ENCODE results near the gene SASS6.

DNA sequence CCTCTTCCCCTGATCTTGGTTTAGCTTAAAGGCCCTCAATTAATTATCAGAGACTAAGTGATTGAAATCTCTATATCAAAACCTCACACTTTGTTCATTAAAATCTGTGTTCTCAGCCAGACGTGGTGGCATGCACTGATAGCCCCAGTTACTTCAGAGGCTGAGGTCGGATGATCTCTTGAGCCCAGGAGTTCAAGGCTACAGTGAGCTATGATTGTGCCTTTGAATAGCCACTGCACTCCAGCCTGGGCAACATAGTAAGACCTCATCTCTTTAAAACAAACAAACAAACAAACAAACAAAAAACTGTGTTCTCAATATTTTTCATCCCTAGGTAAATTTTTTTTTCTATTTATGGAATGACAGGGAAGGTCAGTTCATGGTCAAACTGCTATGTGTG lies 18.9 kb upstream of the SASS6 start:
- TF ChIP-seq, protein P1, sequence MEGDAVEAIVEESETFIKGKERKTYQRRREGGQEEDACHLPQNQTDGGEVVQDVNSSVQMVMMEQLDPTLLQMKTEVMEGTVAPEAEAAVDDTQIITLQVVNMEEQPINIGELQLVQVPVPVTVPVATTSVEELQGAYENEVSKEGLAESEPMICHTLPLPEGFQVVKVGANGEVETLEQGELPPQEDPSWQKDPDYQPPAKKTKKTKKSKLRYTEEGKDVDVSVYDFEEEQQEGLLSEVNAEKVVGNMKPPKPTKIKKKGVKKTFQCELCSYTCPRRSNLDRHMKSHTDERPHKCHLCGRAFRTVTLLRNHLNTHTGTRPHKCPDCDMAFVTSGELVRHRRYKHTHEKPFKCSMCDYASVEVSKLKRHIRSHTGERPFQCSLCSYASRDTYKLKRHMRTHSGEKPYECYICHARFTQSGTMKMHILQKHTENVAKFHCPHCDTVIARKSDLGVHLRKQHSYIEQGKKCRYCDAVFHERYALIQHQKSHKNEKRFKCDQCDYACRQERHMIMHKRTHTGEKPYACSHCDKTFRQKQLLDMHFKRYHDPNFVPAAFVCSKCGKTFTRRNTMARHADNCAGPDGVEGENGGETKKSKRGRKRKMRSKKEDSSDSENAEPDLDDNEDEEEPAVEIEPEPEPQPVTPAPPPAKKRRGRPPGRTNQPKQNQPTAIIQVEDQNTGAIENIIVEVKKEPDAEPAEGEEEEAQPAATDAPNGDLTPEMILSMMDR (IDR thresholded peaks at IDR 0.05; ENCODE audit: low read depth, low read length, poor library complexity, severe bottlenecking), result no peak
- TF ChIP-seq EZH2phosphoT487 (IDR thresholded peaks at IDR 0.05; ENCODE audit: borderline replicate concordance, low read length), result no peak
